ENCODE data around the gene SEZ6L2.

The SEZ6L2 gene

DNA sequence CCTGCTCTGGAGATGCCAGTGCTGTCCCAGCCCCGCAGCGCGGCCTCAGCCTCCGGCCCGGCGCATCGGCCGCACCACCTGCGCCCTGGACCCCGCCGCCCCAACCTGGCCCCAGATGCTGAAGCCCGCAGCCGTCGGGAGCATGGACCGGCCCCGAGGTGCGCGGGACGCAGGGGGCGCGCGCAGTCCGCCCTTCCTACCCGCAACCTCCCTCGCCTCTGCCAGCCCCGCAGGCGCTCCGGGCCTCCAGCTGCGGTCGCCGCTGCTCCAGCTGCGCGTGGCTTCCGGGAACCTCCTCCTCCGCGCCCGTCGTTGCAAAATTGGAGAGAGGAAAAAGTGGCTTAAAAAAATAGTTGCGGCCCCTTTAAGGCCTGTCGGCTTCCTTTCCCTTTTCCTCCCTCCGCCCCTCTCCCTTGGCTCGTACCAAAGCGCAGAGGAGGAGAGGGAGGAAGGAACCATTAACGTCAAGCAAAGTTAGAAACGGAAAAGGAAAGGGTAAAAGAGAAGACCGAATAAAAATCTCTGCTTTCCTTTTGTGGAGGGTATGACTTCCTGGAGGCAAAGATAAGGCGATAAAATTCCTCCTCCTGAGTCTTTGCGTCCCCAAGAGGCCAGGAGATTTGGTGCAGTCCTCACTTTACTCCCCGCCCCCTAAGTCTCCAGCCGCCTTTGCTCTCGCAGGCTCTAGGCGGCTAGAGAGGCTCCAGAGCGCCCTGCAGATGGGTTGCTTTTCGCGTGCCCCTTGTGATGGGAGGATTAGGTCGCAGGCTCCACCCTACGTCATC lies 36.3 kb downstream of the SEZ6L2 start, which contains the start of gene CDIPT (continued):
- peak; percentile 24 for TF ChIP-seq OSR2 (tag by site-specific recombination; IDR thresholded peaks at IDR 0.05)
- TF ChIP-seq ZNF394 (tag by site-specific recombination; IDR thresholded peaks at IDR 0.05; ENCODE audit: borderline replicate concordance) = peak; percentile 80
- TF ChIP-seq ZNF555 (tag by site-specific recombination; conservative IDR thresholded peaks at IDR 0.05) = no peak
- peak; percentile 93 for TF ChIP-seq ZBTB26 (tag by site-specific recombination; optimal IDR thresholded peaks at IDR 0.05)
- TF ChIP-seq SP2 (tag by site-specific recombination; IDR thresholded peaks at IDR 0.05) = peak; percentile 71
- TF ChIP-seq, protein P1, sequence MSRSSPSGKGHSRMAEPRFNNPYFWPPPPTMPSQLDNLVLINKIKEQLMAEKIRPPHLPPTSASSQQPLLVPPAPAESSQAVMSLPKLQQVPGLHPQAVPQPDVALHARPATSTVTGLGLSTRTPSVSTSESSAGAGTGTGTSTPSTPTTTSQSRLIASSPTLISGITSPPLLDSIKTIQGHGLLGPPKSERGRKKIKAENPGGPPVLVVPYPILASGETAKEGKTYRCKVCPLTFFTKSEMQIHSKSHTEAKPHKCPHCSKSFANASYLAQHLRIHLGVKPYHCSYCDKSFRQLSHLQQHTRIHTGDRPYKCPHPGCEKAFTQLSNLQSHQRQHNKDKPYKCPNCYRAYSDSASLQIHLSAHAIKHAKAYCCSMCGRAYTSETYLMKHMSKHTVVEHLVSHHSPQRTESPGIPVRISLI (tag by site-specific recombination; IDR thresholded peaks at IDR 0.05) = peak; percentile 87
- TF ChIP-seq OVOL3 (tag by site-specific recombination; IDR thresholded peaks at IDR 0.05) = no peak
- TF ChIP-seq, protein P2, sequence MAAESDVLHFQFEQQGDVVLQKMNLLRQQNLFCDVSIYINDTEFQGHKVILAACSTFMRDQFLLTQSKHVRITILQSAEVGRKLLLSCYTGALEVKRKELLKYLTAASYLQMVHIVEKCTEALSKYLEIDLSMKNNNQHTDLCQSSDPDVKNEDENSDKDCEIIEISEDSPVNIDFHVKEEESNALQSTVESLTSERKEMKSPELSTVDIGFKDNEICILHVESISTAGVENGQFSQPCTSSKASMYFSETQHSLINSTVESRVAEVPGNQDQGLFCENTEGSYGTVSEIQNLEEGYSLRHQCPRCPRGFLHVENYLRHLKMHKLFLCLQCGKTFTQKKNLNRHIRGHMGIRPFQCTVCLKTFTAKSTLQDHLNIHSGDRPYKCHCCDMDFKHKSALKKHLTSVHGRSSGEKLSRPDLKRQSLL (tag by site-specific recombination; IDR thresholded peaks at IDR 0.05) = no peak; the same call in 1 of the 2 replicates
- TF ChIP-seq ZFP3 (tag by site-specific recombination; IDR thresholded peaks at IDR 0.05; ENCODE audit: low read depth) = no peak
- TF ChIP-seq SP7 (tag by site-specific recombination; IDR thresholded peaks at IDR 0.05) = peak; percentile 93
- TF ChIP-seq ZNF585B (tag by site-specific recombination; IDR thresholded peaks at IDR 0.05) = no peak
- TF ChIP-seq ZNF184 (tag by site-specific recombination; IDR thresholded peaks at IDR 0.05) = peak; percentile 28
- TF ChIP-seq KLF1 (tag by site-specific recombination; IDR thresholded peaks at IDR 0.05) = peak; percentile 59; the same call in 1 of the 2 replicates
- TF ChIP-seq ZNF48 (tag by site-specific recombination; IDR thresholded peaks at IDR 0.05) = no peak
- no peak for TF ChIP-seq ZNF26 (tag by site-specific recombination; IDR thresholded peaks at IDR 0.05)
- no peak for TF ChIP-seq ZNF10 (tag by site-specific recombination; IDR thresholded peaks at IDR 0.05)
- peak; percentile 21; the same call in 1 of the 2 replicates for TF ChIP-seq SCRT1 (tag by site-specific recombination; IDR thresholded peaks at IDR 0.05; ENCODE audit: borderline replicate concordance)
- TF ChIP-seq GLIS2 (tag by site-specific recombination; IDR thresholded peaks at IDR 0.05) = no peak
- peak; percentile 48; the same call in 1 of the 2 replicates for TF ChIP-seq TRIM28 (IDR thresholded peaks at IDR 0.05; ENCODE audit: borderline replicate concordance, low read length)
- TF ChIP-seq, protein P3, sequence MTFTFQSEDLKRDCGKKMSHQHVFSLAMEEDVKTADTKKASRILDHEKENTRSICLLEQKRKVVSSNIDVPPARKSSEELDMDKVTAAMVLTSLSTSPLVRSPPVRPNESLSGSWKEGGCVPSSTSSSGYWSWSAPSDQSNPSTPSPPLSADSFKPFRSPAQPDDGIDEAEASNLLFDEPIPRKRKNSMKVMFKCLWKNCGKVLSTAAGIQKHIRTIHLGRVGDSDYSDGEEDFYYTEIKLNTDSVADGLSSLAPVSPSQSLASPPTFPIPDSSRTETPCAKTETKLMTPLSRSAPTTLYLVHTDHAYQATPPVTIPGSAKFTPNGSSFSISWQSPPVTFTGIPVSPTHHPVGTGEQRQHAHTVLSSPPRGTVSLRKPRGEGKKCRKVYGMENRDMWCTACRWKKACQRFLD (tag by site-specific recombination; IDR thresholded peaks at IDR 0.05) = no peak
- TF ChIP-seq ZNF37A (tag by site-specific recombination; IDR thresholded peaks at IDR 0.05) = no peak
- peak; percentile 77 for TF ChIP-seq ZNF501 (tag by site-specific recombination; IDR thresholded peaks at IDR 0.05)
- peak; percentile 64 for TF ChIP-seq SETDB1 (IDR thresholded peaks at IDR 0.05; ENCODE audit: insufficient read length, low read length)
- no peak for TF ChIP-seq ZNF248 (tag by site-specific recombination; IDR thresholded peaks at IDR 0.05)
- TF ChIP-seq ZNF354C (tag by site-specific recombination; IDR thresholded peaks at IDR 0.05; ENCODE audit: borderline replicate concordance, low read depth) = no peak
- peak; percentile 87; the same call in 1 of the 2 replicates for TF ChIP-seq ZFP69B (tag by site-specific recombination; IDR thresholded peaks at IDR 0.05)
- TF ChIP-seq ZNF16 (tag by site-specific recombination; IDR thresholded peaks at IDR 0.05; ENCODE audit: low read depth) = no peak
- TF ChIP-seq PBX3 (CRISPR knock-in tag; IDR thresholded peaks at IDR 0.05) = 0 out of 2 replicates have a peak, but pooled peaks have one; percentile 2
- TF ChIP-seq ZNF707 (tag by site-specific recombination; IDR thresholded peaks at IDR 0.05) = no peak
- TF ChIP-seq ZNF416 (tag by site-specific recombination; IDR thresholded peaks at IDR 0.05) = no peak
- peak; percentile 81 for TF ChIP-seq KLF10 (tag by site-specific recombination; IDR thresholded peaks at IDR 0.05)
- TF ChIP-seq ZNF629 (tag by site-specific recombination; IDR thresholded peaks at IDR 0.05) = peak; percentile 93
- TF ChIP-seq ZNF19 (tag by site-specific recombination; IDR thresholded peaks at IDR 0.05; ENCODE audit: low read depth) = no peak
- TF ChIP-seq ZNF155 (tag by site-specific recombination; IDR thresholded peaks at IDR 0.05) = no peak
- no peak for TF ChIP-seq ZNF514 (tag by site-specific recombination; IDR thresholded peaks at IDR 0.05)
